Right atrium auricular region (tissue), 2 donors: ENCODE results near the gene SETD1B. TPM values are rescaled to one million over a fixed set of nuclear protein-coding genes. Genes with fewer than 3 reads are reported as not detected.

Experiments
- DNase-seq: peaks from one replicate; pipeline ENCODE4 v3.0.0-alpha.2; 2019; ENCODE audit warnings: low spot score
- H3K27ac ChIP-seq, 2 donors: fragments of 200-600 bp; sonication (generic); 1 replicate in 1 of 2; 2 replicates in 1 of 2; pipeline ENCODE4 v1.5.1; 2016 to 2019
- H3K27me3 ChIP-seq, 2 donors: fragments of 200-600 bp; sonication (generic); one replicate each; pipeline versions ENCODE4 v1.5.1 to v1.6.0; 2017 to 2019
- H3K36me3 ChIP-seq: fragments of 200-600 bp; sonication (generic); one replicate; pipeline ENCODE4 v1.5.1; 2016
- H3K4me1 ChIP-seq, 2 donors: fragments of 200-600 bp; sonication (generic); one replicate each; pipeline versions ENCODE4 v1.5.1 to v1.6.0; 2017 to 2019
- H3K4me3 ChIP-seq, 2 donors: fragments of 200-600 bp; sonication (generic); 1 replicate in 1 of 2; 2 replicates in 1 of 2; pipeline ENCODE4 v1.5.1; 2017 to 2019; ENCODE audit warnings: mild to moderate bottlenecking in 1 of 2, moderate library complexity in 1 of 2
- H3K9me3 ChIP-seq, 2 donors: fragments of 200-600 bp; sonication (generic); one replicate each; pipeline ENCODE4 v1.5.1; 2019
- total RNA-seq, 2 donors: library from RNA; depleted of rRNA; stranded (reverse); fragments of >200 nt; gene quantifications; one replicate each; pipeline ENCODE4 v1.1.0, GENCODE V29; 2016
- TF ChIP-seq, protein P1 (sequence below), 2 donors: fragments of 200-600 bp; sonication (generic); IDR thresholded peaks; one replicate each; pipeline ENCODE4 v1.5.1; 2019; ENCODE audit warnings: antibody characterized with exemption in 2 of 2

SETD1B gene
- total RNA-seq, 2 donors from 2014 or later = 6.0 to 9.3 TPM

DNA sequence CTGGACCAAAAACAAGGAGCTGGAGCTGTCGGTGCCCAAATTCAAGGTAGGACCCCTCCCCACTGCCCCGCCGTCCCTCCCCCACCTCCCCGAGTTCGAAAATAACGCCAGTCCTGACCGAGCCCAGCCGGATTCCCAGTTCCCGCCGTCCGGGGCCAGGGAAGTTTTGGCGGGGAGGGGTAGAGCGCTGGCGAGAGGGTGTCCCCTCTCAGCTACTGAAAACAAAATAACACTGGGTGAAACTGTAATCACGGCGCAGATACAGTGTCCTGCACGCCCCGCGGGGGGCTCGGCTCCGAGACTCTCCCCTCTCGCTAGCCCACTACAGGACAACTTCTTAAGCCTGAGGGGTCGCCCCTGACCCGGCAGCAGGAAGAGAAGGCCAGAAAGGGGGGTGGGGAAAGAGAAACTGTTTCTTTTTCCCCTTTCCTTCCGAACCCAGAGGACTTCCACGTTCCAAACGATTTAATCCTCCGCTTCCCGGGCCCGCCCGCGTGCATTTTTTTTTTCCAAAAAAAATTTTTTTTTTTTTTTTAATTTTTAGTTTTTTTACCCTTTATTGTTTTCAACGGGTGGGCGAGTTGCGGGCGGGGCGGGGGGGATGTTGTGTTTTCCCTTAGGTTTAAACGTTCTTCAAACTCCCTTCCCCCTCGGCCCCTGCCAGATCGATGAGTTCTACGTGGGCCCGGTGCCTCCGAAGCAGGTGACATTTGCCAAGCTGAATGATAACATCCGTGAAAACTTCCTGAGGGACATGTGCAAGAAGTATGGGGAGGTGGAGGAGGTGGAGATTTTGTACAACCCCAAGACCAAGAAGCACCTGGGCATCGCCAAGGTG is 1.6 kb downstream of the SETD1B start:
- TF ChIP-seq, protein P1, sequence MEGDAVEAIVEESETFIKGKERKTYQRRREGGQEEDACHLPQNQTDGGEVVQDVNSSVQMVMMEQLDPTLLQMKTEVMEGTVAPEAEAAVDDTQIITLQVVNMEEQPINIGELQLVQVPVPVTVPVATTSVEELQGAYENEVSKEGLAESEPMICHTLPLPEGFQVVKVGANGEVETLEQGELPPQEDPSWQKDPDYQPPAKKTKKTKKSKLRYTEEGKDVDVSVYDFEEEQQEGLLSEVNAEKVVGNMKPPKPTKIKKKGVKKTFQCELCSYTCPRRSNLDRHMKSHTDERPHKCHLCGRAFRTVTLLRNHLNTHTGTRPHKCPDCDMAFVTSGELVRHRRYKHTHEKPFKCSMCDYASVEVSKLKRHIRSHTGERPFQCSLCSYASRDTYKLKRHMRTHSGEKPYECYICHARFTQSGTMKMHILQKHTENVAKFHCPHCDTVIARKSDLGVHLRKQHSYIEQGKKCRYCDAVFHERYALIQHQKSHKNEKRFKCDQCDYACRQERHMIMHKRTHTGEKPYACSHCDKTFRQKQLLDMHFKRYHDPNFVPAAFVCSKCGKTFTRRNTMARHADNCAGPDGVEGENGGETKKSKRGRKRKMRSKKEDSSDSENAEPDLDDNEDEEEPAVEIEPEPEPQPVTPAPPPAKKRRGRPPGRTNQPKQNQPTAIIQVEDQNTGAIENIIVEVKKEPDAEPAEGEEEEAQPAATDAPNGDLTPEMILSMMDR (IDR thresholded peaks at IDR 0.05) = no peak
- Histone ChIP-seq H3K36me3 (peaks cover 35% of the 10 kb centered on the region), H3K27ac (peak overlapping the region; percentile 94 to 100), H3K27me3 (no peaks in the 10 kb centered on the region), H3K4me3 (peak overlapping the region; percentile 73 to 79), H3K9me3 (no peaks in the 10 kb centered on the region), H3K4me1 (peaks cover 0 to 51% of the 10 kb centered on the region in 2 donors)
- no peak for DNase-seq

DNA sequence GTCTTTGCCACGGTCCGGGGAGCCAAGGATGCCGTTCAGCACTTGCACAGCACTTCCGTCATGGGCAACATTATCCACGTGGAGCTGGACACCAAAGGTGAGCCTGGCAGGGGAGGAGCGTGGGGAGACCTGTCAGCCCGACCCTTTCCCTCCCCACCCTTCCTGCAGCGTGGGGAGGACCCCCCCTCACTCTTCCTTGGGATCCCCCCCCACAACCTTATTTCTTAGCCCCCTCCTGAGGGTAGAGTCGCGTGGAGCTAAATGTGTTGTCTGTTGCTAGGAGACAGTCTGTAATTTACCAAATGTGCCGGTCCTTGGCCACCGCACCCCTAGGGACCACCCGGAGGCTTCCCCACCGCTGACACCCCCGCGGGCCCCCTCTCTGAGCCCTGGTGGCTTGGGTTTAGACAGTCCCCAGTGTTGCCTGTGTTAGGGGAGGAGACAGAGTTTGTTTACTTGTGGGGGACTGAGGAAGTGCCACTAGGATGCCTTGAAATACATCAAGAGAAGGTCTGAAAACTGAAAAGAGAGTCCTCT is 2.3 kb downstream of the SETD1B start:
- Histone ChIP-seq H3K27ac (peak overlapping the region; percentile 47 to 94), H3K27me3 (no peaks in the 10 kb centered on the region), H3K36me3 (peaks cover 41% of the 10 kb centered on the region), H3K4me3 (peak overlapping the region; percentile 73 to 79), H3K4me1 (peaks cover 0 to 56% of the 10 kb centered on the region in 2 donors), H3K9me3 (no peaks in the 10 kb centered on the region)
- TF ChIP-seq, protein P1 (IDR thresholded peaks at IDR 0.05) = no peak
- DNase-seq = no peak

DNA sequence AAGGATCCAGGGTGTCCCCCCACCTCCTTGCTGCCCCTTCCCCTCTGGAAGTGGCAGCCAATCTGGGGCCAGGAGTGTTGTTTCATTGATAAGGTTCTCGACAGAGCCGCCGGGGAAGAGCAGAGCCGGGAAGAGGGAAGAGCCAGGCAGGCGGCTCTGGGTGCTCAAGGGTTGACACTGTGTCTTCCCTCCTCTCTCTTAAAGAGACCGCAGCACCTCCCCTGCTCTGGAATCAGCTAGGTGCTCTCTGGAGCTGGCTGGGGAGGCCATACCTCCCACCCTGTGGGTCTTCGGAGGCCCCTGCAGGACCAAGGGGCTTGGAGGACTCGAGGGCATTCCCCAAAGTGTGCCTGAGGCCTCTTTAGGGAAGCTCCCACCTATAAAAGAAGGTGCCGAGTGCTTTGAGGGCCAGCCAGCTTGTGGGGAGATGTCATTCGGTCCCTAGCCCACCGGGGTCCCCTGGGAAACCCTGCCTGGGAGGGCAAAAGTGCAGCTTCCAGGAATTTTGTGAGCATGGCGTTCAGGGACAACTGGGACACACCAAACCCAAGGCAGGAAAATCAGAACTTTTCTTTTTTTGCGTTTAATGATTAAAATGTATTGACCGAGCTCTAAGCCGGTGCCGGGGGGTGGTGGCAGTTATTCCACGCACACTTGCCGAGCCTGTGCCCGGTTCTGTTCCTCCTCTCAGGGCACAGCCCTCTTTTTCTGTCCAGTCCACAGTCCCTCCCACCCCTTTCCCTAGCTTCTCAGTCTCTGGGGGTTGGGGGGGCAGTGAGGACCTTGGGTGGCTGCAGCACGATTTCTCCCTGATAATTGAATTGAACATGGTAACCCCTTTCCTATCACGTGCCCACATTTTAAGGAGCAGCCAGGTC is 3.0 kb downstream of the SETD1B start:
- H3K27ac ChIP-seq = peak overlapping the region; percentile 47 to 94
- peak overlapping the region; percentile 73 to 79 for H3K4me3 ChIP-seq
- no peak for DNase-seq
- TF ChIP-seq, protein P1 (IDR thresholded peaks at IDR 0.05) = no peak
- H3K4me1 ChIP-seq = peaks cover 0 to 57% of the 10 kb centered on the region in 2 donors
- H3K9me3 ChIP-seq = no peaks in the 10 kb centered on the region
- H3K27me3 ChIP-seq = no peaks in the 10 kb centered on the region
- H3K36me3 ChIP-seq = peaks cover 41% of the 10 kb centered on the region

DNA sequence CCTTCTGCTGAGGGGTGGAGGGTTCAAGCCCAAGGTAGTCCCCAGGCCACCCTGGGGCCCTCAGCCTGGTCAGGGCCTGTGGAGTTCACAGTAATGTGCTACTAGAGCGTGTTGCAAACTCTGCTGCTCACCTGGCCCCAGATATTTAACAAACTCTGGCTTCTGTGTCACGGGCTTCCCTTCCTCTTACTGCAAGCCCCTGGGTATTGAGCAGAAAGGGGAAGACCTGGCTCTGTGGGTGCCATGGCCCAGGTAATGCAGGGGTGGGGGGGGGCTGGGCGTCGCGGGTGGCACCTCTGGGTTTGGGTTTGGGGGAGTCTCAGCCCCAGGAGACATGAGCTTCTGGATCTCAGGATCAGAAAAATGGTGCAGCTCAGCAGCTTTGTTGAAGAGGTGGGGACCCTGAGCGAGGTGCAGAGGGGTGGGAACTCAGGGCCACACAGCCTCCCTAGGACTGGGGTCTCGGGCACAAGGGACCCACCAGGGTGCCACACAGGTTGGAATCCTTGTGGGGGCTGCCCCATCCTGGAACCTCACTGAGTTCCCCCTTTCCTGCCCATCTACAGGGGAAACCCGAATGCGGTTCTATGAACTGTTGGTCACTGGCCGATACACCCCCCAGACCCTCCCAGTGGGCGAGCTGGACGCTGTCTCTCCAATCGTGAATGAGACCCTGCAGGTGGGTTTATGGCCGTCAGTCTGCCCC is 4.0 kb downstream of the SETD1B start:
- H3K27ac ChIP-seq = no peak overlapping the region
- peaks cover 41% of the 10 kb centered on the region for H3K36me3 ChIP-seq
- H3K9me3 ChIP-seq = no peaks in the 10 kb centered on the region
- peaks cover 0 to 63% of the 10 kb centered on the region in 2 donors for H3K4me1 ChIP-seq
- no peak overlapping the region for H3K4me3 ChIP-seq
- no peaks in the 10 kb centered on the region for H3K27me3 ChIP-seq
- no peak for DNase-seq
- TF ChIP-seq, protein P1 (IDR thresholded peaks at IDR 0.05) = no peak

DNA sequence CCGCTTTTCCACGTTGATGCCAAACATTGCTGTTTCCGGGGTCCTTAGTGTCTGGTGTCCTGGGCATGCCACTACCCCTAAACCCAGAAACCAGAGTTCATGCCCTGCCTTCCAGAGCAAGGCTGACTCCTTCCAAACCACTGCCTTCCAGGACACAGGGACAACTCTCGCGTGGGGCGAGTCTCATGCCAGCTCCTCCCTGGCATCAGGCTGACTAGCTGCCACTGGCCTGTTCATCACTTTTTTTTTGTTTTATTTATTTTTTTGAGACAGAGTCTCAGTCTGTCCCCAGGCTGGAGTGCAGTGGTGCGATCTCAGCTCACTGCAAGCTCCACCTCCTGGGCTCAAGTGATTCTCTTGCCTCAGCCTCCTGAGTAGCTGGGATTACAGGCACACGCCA is 4.8 kb downstream of the SETD1B start:
- DNase-seq = no peak
- H3K36me3 ChIP-seq = peaks cover 44% of the 10 kb centered on the region
- no peaks in the 10 kb centered on the region for H3K9me3 ChIP-seq
- no peak overlapping the region for H3K27ac ChIP-seq
- no peak overlapping the region for H3K4me3 ChIP-seq
- TF ChIP-seq, protein P1 (IDR thresholded peaks at IDR 0.05) = no peak
- peaks cover 0 to 71% of the 10 kb centered on the region in 2 donors for H3K4me1 ChIP-seq
- no peaks in the 10 kb centered on the region for H3K27me3 ChIP-seq
